ENCODE data around the gene PRICKLE1. TPM values are rescaled to one million over a fixed set of nuclear protein-coding genes. Genes with fewer than 3 reads are reported as not detected.

The PRICKLE1 gene
- total and polyA plus RNA-seq, 7 experiments from 2014 or later = 0.10 to 1.2 (median 0.34) TPM; not detected in 4

- Mint-ChIP-seq H3K4me3 (no peak overlapping the region), H3K9me3 (peaks cover 0 to 4% (median 0%) of the 10 kb centered on the region in 11 donors), H3K27ac (no peak overlapping the region), H3K27me3 (peaks cover 34 to 62% (median 49%) of the 10 kb centered on the region in 5 donors), H3K4me1 (peaks cover 0 to 14% (median 9%) of the 10 kb centered on the region in 7 donors), H3K36me3 (peaks cover 0 to 3% (median 0%) of the 10 kb centered on the region in 5 donors)
- peaks cover 0 to 4% of the 10 kb centered on the region in 2 donors for H3K4me1 ChIP-seq (ENCODE audit: control insufficient read depth in 2 of 2, insufficient read depth in 2 of 2, low read length in 2 of 2)
- H3K27ac ChIP-seq (ENCODE audit: low read depth, low read length) = no peak overlapping the region
- DNase-seq (no peak), ATAC-seq (no peak)
- no peaks in the 10 kb centered on the region for H3K9me3 ChIP-seq (ENCODE audit: control insufficient read depth in 2 of 3, low read length in 3 of 3)
- CTCF ChIA-PET = no interaction called here
- H3K36me3 ChIP-seq (ENCODE audit: control insufficient read depth in 2 of 3, insufficient read depth in 3 of 3, low read length in 3 of 3) = no peaks in the 10 kb centered on the region
- POLR2A ChIA-PET = no interaction called here
- intact Hi-C loops (cut with micrococcal nuclease) = no loop called here
- no peaks in the 10 kb centered on the region for H3K27me3 ChIP-seq (ENCODE audit: control insufficient read depth in 2 of 2, insufficient read depth in 2 of 2, low read length in 2 of 2)
- H3K4me3 ChIP-seq (ENCODE audit: low read length) = no peak overlapping the region
Observed at GRCh38 chr12:42585154-42585840, 4.2 kb downstream of the PRICKLE1 start.

DNA sequence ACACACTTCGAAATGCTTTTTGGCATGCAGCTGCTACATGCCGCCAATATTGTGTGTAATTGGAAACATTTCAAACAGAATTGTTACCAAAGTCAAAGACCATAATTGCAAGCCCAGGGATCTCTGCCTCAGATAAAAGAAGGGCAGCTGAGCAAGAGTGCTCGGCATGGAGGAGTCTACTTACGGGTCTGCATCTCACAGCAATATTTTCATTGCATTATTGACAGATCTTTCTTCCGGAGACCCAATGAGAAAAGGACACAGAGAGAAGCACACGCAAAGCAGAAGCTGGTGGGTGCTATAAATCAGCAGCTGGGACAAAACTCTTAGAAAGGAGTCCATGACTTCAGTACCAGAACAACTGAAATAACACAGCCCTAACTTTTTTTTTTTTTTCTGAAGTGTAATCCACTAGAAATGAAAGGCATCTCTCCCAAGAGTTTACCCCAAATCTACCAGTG, 4.9 kb downstream of the PRICKLE1 start:
- intact Hi-C loops (cut with micrococcal nuclease) = no loop called here
- H3K27ac ChIP-seq (ENCODE audit: low read depth, low read length) = no peak overlapping the region
- ATAC-seq = no peak
- Mint-ChIP-seq H3K4me1 (peaks cover 0 to 11% (median 7%) of the 10 kb centered on the region in 7 donors), H3K4me3 (no peak overlapping the region), H3K9me3 (peaks cover 0 to 4% (median 0%) of the 10 kb centered on the region in 11 donors), H3K27ac (no peak overlapping the region), H3K27me3 (peaks cover 32 to 57% (median 47%) of the 10 kb centered on the region in 5 donors), H3K36me3 (peaks cover 0 to 3% (median 0%) of the 10 kb centered on the region in 5 donors)
- H3K4me1 ChIP-seq (ENCODE audit: control insufficient read depth in 2 of 2, insufficient read depth in 2 of 2, low read length in 2 of 2) = no peaks in the 10 kb centered on the region
- H3K27me3 ChIP-seq (ENCODE audit: control insufficient read depth in 2 of 2, insufficient read depth in 2 of 2, low read length in 2 of 2) = no peaks in the 10 kb centered on the region
- CTCF ChIA-PET = no interaction called here
- no peaks in the 10 kb centered on the region for H3K36me3 ChIP-seq (ENCODE audit: control insufficient read depth in 2 of 3, insufficient read depth in 3 of 3, low read length in 3 of 3)
- POLR2A ChIA-PET = no interaction called here
- DNase-seq = no peak
- H3K4me3 ChIP-seq (ENCODE audit: low read length) = no peak overlapping the region
- H3K9me3 ChIP-seq (ENCODE audit: control insufficient read depth in 2 of 3, low read length in 3 of 3) = no peaks in the 10 kb centered on the region

DNA sequence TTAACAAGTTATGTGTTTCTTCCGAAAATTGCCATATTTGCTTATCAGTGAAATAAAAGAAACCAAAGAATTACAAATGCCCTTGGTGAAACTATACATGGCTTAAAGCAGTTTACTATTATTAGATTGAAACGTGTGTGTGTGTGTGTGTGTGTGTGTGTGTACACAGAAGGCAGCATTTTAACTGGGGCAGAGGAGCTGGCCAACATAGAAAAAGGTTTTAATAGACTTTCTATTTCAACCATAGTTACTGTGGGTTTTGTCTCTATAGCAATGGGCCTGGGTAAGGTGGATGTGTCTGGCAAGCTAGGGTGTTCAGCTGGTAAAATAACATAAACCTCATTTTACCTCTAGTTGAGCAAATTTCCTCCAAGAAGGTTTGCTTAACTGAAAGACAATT, 6.5 kb downstream of the PRICKLE1 start:
- peaks cover 0 to 2% (median 0%) of the 10 kb centered on the region in 11 donors for H3K9me3 Mint-ChIP-seq
- no peak overlapping the region for H3K27ac ChIP-seq (ENCODE audit: low read depth, low read length)
- no peak overlapping the region for H3K27ac Mint-ChIP-seq
- POLR2A ChIA-PET = no interaction called here
- ATAC-seq (no peak), DNase-seq (no peak)
- H3K36me3 ChIP-seq (ENCODE audit: control insufficient read depth in 2 of 3, insufficient read depth in 3 of 3, low read length in 3 of 3) = no peaks in the 10 kb centered on the region
- no peaks in the 10 kb centered on the region for H3K4me1 ChIP-seq (ENCODE audit: control insufficient read depth in 2 of 2, insufficient read depth in 2 of 2, low read length in 2 of 2)
- CTCF ChIA-PET = no interaction called here
- H3K4me3 Mint-ChIP-seq = no peak overlapping the region
- no peaks in the 10 kb centered on the region for H3K36me3 Mint-ChIP-seq
- intact Hi-C loops (cut with micrococcal nuclease) = no loop called here
- H3K27me3 Mint-ChIP-seq = peaks cover 28 to 52% (median 41%) of the 10 kb centered on the region in 5 donors
- no peak overlapping the region for H3K4me3 ChIP-seq (ENCODE audit: low read length)
- no peaks in the 10 kb centered on the region for H3K9me3 ChIP-seq (ENCODE audit: control insufficient read depth in 2 of 3, low read length in 3 of 3)
- H3K27me3 ChIP-seq (ENCODE audit: control insufficient read depth in 2 of 2, insufficient read depth in 2 of 2, low read length in 2 of 2) = no peaks in the 10 kb centered on the region
- H3K4me1 Mint-ChIP-seq = peaks cover 0 to under 1% (median 0%) of the 10 kb centered on the region in 7 donors

DNA sequence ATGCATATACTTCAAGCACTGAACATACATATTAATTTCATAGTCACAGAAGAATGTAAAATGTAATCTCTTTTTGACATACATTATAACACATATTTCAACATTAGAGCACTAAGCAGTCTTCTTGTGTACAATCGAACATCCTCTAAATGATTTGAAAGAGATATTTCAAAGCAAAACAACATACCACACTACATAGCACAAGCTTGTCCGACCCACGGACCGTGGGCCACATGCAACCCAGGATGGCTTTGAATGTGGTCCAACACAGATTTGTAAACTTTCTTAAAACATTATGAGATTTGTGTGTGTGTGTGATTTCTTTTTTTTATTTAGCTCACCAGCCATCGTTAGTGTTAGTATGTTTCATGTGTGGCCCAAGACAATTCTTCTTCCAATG, 7.0 kb downstream of the PRICKLE1 start:
- Mint-ChIP-seq H3K4me3 (no peak overlapping the region), H3K4me1 (no peaks in the 10 kb centered on the region), H3K9me3 (peaks cover 0 to 2% (median 0%) of the 10 kb centered on the region in 11 donors), H3K36me3 (no peaks in the 10 kb centered on the region), H3K27me3 (peaks cover 23 to 46% (median 38%) of the 10 kb centered on the region in 5 donors), H3K27ac (no peak overlapping the region)
- ATAC-seq (no peak), DNase-seq (no peak)
- Histone ChIP-seq H3K4me1 (ENCODE audit: control insufficient read depth in 2 of 2, insufficient read depth in 2 of 2, low read length in 2 of 2) (no peaks in the 10 kb centered on the region), H3K27me3 (ENCODE audit: control insufficient read depth in 2 of 2, insufficient read depth in 2 of 2, low read length in 2 of 2) (no peaks in the 10 kb centered on the region), H3K36me3 (ENCODE audit: control insufficient read depth in 2 of 3, insufficient read depth in 3 of 3, low read length in 3 of 3) (no peaks in the 10 kb centered on the region), H3K4me3 (ENCODE audit: low read length) (no peak overlapping the region), H3K9me3 (ENCODE audit: control insufficient read depth in 2 of 3, low read length in 3 of 3) (no peaks in the 10 kb centered on the region), H3K27ac (ENCODE audit: low read depth, low read length) (no peak overlapping the region)
- ChIA-PET POLR2A (no interaction called here), CTCF (no interaction called here)
- intact Hi-C loops (cut with micrococcal nuclease) = no loop called here

DNA sequence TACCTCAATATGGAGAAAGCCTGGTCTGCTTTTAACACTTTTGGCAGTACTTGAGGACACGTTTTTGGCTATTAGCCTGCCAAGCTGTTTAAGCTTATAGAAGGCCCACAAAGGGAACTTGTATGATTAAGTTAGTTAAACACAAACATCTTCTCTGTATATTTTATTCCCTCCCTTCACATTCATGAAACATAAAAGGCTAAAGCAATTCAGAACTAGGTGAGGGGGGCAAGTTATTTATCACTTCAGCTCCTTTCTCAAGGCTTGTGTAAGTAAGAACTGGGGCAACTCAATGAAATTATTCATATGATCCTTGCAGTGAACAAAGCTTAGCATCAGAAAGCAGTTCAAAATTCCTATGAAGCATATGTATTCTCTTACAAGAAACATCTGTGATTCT, 7.5 kb downstream of the PRICKLE1 start:
- ATAC-seq = no peak
- Histone ChIP-seq H3K4me3 (ENCODE audit: low read length) (no peak overlapping the region), H3K36me3 (ENCODE audit: control insufficient read depth in 2 of 3, insufficient read depth in 3 of 3, low read length in 3 of 3) (no peaks in the 10 kb centered on the region), H3K27ac (ENCODE audit: low read depth, low read length) (no peak overlapping the region), H3K4me1 (ENCODE audit: control insufficient read depth in 2 of 2, insufficient read depth in 2 of 2, low read length in 2 of 2) (no peaks in the 10 kb centered on the region), H3K27me3 (ENCODE audit: control insufficient read depth in 2 of 2, insufficient read depth in 2 of 2, low read length in 2 of 2) (no peaks in the 10 kb centered on the region), H3K9me3 (ENCODE audit: control insufficient read depth in 2 of 3, low read length in 3 of 3) (no peaks in the 10 kb centered on the region)
- intact Hi-C loops (cut with micrococcal nuclease) = no loop called here
- ChIA-PET POLR2A (no interaction called here), CTCF (no interaction called here)
- Mint-ChIP-seq H3K4me3 (no peak overlapping the region), H3K36me3 (no peaks in the 10 kb centered on the region), H3K4me1 (no peaks in the 10 kb centered on the region), H3K27ac (no peak overlapping the region), H3K27me3 (peaks cover 19 to 42% (median 34%) of the 10 kb centered on the region in 5 donors), H3K9me3 (no peaks in the 10 kb centered on the region)
- DNase-seq = no peak

GRCh38 chr12:42576374-42576773, 13.2 kb downstream of the PRICKLE1 start:
- ChIA-PET POLR2A (no interaction called here), CTCF (no interaction called here)
- intact Hi-C loops (cut with micrococcal nuclease) = loop anchor here in 1 of 2 donors (10.0 kb wide), 1 partner anchor 1622 kb away; no protein-coding TSS in a partner anchor
- H3K27ac ChIP-seq (ENCODE audit: low read depth, low read length) = no peak overlapping the region
- DNase-seq (no peak), ATAC-seq (no peak)
- no peaks in the 10 kb centered on the region for H3K27me3 ChIP-seq (ENCODE audit: control insufficient read depth in 2 of 2, insufficient read depth in 2 of 2, low read length in 2 of 2)
- H3K36me3 Mint-ChIP-seq = no peaks in the 10 kb centered on the region
- no peaks in the 10 kb centered on the region for H3K4me1 Mint-ChIP-seq
- no peaks in the 10 kb centered on the region for H3K9me3 ChIP-seq (ENCODE audit: control insufficient read depth in 2 of 3, low read length in 3 of 3)
- no peaks in the 10 kb centered on the region for H3K4me1 ChIP-seq (ENCODE audit: control insufficient read depth in 2 of 2, insufficient read depth in 2 of 2, low read length in 2 of 2)
- H3K4me3 ChIP-seq (ENCODE audit: low read length) = no peak overlapping the region
- H3K27me3 Mint-ChIP-seq = peaks cover 8 to 23% (median 13%) of the 10 kb centered on the region in 5 donors
- H3K27ac Mint-ChIP-seq = no peak overlapping the region
- no peak overlapping the region for H3K4me3 Mint-ChIP-seq
- H3K36me3 ChIP-seq (ENCODE audit: control insufficient read depth in 2 of 3, insufficient read depth in 3 of 3, low read length in 3 of 3) = no peaks in the 10 kb centered on the region
- no peaks in the 10 kb centered on the region for H3K9me3 Mint-ChIP-seq

DNA sequence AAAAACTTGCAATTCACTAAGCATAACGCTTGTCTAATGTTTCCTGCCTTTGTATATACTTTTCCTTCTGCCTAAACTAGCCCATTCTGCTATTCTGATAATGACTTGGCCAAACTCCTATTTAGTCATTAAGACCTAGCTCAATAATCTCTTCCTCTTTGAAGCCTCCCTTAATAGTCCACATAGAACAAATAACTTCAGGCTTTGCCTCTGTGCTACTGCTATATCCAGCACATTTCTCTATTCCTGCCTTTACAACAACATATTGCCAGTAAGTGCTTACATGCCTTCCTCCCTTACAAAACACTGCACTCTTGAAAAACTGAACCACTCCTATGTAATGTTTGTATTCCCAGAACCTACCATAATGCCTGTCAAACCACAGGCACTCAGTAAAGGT, 13.8 kb downstream of the PRICKLE1 start:
- Mint-ChIP-seq H3K27ac (no peak overlapping the region), H3K4me3 (no peak overlapping the region), H3K36me3 (no peaks in the 10 kb centered on the region), H3K27me3 (peaks cover 7 to 19% (median 11%) of the 10 kb centered on the region in 5 donors), H3K9me3 (no peaks in the 10 kb centered on the region), H3K4me1 (no peaks in the 10 kb centered on the region)
- Histone ChIP-seq H3K27me3 (ENCODE audit: control insufficient read depth in 2 of 2, insufficient read depth in 2 of 2, low read length in 2 of 2) (no peaks in the 10 kb centered on the region), H3K4me1 (ENCODE audit: control insufficient read depth in 2 of 2, insufficient read depth in 2 of 2, low read length in 2 of 2) (no peaks in the 10 kb centered on the region), H3K36me3 (ENCODE audit: control insufficient read depth in 2 of 3, insufficient read depth in 3 of 3, low read length in 3 of 3) (no peaks in the 10 kb centered on the region), H3K9me3 (ENCODE audit: control insufficient read depth in 2 of 3, low read length in 3 of 3) (no peaks in the 10 kb centered on the region), H3K4me3 (ENCODE audit: low read length) (no peak overlapping the region), H3K27ac (ENCODE audit: low read depth, low read length) (no peak overlapping the region)
- DNase-seq = no peak
- ChIA-PET CTCF (interaction anchor here (0.7 kb wide), 1 partner anchor 8 kb away, joined by 4 read pairs; no protein-coding TSS in a partner anchor), POLR2A (no interaction called here)
- intact Hi-C loops (cut with micrococcal nuclease) = loop anchor here in 1 of 2 donors (10.0 kb wide), 1 partner anchor 1621 kb away; no protein-coding TSS in a partner anchor
- ATAC-seq = no peak

Measured in naive thymus-derived CD4-positive, alpha-beta T cell (primary cell).